OCI-LY3 (cell line): ENCODE data around the gene PGAM1.

Experiments used
- EZH2phosphoT487 ChIP-seq: fragments of 200-600 bp; shearing (Covaris generic); IDR thresholded peaks from 2 replicates; pipeline ENCODE4 v1.6.1; 2018; ENCODE audit warnings: antibody characterized with exemption, mixed run types, low read depth
- TF ChIP-seq, protein P1 (sequence below): fragments of 200-600, 300-600 bp; sonication (generic); IDR thresholded peaks from 2 replicates; pipeline ENCODE4 v1.5.1; 2014; ENCODE audit warnings: antibody characterized with exemption, low read length, low read depth

GRCh38 chr10:97390091-97390490 lies 35.9 kb upstream of the PGAM1 start:
- TF ChIP-seq, protein P1, sequence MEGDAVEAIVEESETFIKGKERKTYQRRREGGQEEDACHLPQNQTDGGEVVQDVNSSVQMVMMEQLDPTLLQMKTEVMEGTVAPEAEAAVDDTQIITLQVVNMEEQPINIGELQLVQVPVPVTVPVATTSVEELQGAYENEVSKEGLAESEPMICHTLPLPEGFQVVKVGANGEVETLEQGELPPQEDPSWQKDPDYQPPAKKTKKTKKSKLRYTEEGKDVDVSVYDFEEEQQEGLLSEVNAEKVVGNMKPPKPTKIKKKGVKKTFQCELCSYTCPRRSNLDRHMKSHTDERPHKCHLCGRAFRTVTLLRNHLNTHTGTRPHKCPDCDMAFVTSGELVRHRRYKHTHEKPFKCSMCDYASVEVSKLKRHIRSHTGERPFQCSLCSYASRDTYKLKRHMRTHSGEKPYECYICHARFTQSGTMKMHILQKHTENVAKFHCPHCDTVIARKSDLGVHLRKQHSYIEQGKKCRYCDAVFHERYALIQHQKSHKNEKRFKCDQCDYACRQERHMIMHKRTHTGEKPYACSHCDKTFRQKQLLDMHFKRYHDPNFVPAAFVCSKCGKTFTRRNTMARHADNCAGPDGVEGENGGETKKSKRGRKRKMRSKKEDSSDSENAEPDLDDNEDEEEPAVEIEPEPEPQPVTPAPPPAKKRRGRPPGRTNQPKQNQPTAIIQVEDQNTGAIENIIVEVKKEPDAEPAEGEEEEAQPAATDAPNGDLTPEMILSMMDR = no peak
- no peak for TF ChIP-seq EZH2phosphoT487
